Ishikawa (cell line): Measurements from ENCODE around the gene INPPL1.

Source experiments
- EP300 ChIP-seq: IDR thresholded peaks from 2 replicates; pipeline ENCODE4 v1.6.1; 2012; ENCODE audit warnings: borderline replicate concordance
- RAD21 ChIP-seq: IDR thresholded peaks from 2 replicates; pipeline ENCODE4 v1.6.1; 2012; ENCODE audit warnings: low read depth

DNA sequence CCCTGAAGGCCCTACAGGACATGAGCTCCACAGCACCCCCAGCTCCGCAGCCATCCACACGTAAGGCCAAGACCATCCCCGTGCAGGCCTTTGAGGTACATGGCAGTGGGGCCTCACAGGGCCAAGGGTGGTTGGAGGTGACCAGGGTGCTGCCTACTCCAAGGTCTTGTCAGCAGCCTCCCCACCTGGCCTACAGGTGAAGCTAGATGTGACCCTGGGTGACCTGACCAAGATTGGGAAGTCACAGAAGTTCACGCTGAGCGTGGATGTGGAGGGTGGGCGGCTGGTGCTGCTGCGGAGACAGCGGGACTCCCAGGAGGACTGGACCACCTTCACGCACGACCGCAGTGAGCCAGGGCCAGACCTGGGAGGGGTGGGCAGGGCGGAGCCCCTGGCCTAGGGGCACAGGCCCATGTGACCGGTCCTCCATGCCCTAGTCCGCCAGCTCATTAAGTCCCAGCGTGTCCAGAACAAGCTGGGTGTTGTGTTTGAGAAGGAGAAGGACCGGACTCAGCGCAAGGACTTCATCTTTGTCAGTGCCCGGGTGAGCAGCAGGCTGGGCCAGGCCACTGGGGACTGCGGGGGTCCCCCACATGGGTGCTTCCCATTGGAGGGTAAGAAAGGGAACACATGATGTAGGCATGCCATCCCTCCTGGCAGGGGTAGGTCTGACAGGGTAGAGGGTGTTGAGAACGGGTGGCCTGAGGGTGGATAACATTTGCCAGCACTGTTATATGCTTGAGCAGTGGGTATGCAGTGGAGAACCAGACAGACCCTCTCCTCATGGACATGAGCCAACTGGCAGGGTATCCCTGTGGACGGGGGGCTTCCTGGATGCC is 5.6 kb downstream of the INPPL1 start:
- TF ChIP-seq RAD21 (no peak), EP300 (no peak)
